ENCODE results near the gene KLF12.

Gene KLF12

DNA sequence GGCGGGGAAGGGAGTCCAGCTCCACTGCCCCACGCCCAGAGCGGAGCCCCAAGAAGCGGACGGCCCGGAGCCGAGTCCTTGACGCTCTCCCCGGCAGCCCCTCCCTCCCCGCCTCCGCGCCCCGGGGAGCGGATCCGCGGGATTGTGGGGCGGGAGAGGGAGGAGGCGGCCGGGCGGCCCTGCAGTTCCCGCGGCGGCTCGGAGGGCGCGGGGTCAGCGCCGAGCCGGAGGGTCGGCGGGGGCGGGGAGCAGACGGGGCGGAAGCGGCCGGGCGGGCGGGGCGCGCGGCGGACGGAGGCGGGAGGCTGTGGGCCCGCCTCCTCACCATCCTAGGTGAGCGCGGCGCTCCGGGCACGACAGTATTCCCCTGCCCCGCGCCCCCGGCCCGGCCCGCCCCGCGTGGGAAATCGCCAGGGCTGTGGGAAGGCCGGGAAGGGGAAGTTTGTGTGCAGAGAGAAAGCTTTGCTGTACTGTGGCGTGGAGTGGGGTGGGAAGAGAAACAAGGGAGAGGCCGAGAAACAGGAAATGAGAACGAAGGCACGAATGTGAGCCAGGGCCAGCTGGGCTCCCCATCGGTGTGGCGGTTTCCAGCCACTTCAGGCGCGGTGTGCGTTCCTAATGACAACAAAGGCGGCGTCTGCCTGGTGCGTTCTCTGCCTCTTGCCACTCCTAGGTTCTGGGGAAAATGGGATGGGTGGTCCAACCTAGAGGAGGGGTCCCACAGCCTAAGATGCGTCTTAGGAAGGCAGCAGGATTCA lies 1.3 kb upstream of the KLF12 start:
- peak; percentile 68 for DNase-seq (ENCODE audit: low read depth)

DNA sequence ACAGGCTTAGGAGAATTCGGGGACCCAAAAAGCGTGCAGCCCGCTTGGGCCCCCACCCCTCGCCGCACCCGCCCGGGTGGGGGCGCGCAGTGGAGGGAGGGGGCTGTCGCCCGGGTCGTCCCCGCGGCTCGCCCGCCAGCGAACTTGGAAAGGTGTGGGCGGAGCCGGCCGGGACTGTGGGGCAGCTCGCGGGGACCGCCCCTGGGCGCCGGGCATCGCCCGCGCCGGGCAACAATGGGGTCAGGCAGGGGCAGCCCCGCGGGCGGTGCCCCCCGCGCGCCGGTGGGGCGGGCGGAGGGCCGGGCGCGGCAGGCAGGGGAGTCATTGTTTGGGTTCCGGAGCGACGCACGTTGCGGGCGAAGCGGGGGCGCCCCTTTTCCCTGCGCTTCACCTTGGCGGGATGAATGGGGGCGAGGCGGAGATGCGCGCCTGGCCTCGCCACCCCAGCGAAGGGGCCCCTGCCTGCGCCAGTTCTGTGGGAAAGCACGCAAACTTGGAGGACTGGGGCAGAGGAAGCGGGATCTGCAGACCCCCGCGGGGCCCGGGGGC lies 647 bp upstream of the KLF12 start:
- peak; percentile 21 for DNase-seq (ENCODE audit: low read depth)

GRCh38 chr13:74133657-74134201 lies 475 bp downstream of the KLF12 start:
- peak; percentile 95 for DNase-seq (ENCODE audit: low read depth)

DNA sequence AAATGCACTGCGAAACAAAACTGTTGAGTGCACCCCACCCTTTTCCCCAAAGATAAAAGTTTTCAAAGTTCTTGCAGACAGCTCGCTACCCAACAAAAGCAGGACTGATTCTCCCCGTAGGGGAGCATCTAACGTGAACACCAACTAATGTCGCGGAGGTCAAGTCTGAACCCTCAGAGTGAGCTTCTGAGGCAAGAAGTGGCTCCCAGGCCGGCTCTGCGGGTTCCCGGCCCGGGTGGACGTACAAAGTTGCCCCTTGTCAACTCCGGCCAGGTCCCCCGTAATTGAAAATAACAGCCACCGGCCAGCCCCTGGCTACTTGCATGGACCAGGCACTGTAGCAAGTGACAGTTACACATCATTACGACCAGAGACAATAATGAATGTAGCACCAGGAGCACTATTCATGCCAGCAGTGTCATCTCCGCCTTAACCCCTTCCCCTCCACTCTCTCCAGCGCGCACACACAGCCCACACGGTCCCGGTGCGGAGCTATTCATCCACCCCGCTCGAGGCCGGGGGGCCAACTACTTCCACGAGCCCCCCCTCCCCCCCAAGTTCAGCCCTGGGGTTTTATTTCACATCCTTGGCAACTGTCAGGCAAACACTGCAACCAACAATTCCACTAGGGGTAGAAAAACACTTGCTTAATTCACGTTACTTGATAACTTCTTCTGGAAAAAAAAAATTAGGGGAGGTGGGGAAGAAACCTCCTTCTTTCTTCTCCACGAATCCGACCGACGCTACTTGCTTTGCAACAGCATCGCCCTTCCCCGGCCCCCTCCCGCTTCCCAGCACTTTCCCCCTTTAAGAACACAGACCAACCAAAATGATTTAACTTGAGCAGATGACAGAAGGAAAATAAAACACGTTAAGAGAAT lies 1.2 kb downstream of the KLF12 start:
- peak; percentile 47 for DNase-seq (ENCODE audit: low read depth)

DNA sequence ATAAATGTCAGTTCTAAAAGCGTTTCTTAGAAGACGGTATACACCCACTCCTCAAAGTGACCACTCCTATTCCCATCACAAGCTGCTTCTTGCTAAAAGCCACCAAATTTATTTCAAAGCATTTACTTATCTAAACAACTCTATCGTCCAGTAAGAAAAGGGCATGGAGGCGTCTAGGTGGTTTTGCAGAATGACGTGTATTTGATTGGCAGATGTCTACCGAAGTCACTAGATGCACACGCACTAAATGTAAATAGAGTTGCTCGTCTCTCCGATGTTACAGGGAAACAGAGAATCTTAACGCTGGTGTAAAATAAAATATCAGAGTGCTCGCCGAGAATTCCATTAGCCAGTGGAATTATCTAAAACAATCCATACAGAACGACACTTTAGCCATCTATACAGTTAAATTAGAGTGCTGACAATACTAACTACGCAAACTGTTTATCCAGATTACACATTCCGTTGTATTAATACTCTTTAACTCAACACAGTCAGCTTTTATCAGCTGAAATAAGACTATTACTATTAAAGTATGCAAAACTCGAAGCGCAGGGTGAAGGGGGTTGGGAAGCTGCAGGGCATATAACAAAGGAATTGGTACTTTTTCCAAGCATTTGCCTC lies 1.9 kb downstream of the KLF12 start:
- no peak for DNase-seq (ENCODE audit: low read depth)

DNA sequence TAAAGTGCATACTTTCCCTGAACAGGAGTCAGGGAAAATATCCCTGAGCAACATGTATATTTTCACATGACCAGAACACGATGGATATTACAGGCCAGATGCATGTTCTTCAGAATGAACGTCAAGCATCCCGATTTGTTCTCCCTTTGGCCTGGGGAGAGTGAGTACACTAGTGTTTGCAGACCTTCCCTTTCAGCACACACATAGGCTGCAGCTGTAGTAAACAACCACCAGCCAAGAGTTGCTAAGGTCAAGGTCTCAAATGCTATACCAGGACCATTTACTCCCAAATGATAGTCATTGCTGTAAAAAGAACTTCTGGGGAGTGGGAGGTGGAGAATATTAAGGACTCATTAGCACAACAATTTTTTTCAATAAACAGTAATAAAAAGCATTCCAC lies 3.0 kb downstream of the KLF12 start:
- DNase-seq (ENCODE audit: low read depth): no peak

DNA sequence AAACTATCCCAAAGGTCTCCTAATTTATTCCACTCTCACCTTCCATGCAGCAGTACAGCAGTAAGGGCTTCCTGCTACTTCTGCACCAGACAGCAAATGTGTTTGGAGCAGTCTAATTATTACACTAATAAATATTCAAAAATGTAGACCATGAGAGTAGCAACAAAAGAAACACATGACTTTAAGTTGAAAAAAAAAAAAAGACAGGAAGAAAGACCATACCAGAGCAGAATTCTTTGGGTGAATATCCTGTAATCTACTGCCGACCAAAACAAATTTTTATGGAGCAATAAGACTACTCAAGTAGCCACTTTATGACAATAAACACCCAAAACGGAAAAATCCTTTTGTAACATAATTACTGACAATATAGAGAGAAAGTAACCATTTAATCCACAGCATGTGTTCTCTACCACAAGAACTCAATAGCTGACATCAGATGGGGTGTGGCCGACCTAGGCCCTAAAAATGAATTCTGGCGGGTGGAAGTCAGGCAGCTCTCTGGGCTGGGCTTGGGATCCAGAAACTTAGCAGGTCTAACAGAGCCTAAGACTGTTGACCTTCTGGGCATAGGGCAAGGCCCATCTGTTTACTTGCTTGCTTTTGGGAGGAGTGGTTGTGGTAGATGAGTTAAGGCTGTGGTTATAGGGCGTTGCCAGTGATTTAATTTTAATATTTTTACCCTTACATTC lies 4.6 kb downstream of the KLF12 start:
- peak; percentile 80 for DNase-seq (ENCODE audit: low read depth)

GRCh38 chr13:74128156-74128767 lies 5.9 kb downstream of the KLF12 start:
- DNase-seq (ENCODE audit: low read depth): no peak

DNA sequence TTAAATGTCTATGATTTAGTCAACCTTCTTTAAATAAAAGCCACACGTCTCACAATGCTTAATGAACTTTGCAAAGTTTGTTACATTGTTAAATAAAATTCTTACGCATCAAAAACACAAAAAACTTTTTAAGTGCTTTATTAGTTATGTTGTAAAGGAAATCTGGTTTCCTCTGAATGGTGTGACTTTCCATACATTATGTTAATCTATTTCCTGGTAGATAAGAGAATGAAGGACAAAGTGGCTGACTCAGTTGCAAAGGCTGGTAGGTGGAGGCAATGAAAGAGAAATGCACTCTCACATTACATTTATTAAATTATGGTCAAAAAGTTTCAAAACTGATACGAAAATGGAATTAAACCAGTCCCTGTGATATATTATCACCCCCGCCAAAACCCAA lies 15.9 kb downstream of the KLF12 start:
- no peak for DNase-seq (ENCODE audit: low read depth)

DNA sequence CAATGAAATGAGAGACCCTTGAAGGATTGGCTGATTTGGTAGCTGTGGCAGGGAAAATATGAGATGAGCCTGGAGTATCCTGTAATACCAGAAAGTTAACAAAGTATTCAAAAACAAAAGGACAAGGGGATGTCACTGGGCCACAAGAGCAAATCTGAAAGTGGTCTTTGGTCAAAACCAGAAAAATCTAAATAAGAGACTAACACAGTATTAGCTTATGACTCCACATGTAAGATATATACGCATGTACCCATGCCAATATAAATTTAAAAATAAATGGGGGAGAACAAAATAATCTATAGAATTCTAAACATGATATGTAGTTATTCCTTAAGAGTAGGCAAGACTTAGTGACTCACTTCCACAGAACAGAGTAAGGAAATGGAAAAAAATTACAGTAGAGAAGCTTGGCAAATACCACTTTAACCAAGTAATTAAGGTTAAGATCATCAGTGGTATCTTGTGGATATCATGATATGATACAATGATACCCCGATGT lies 16.9 kb downstream of the KLF12 start:
- no peak for DNase-seq (ENCODE audit: low read depth)

DNA sequence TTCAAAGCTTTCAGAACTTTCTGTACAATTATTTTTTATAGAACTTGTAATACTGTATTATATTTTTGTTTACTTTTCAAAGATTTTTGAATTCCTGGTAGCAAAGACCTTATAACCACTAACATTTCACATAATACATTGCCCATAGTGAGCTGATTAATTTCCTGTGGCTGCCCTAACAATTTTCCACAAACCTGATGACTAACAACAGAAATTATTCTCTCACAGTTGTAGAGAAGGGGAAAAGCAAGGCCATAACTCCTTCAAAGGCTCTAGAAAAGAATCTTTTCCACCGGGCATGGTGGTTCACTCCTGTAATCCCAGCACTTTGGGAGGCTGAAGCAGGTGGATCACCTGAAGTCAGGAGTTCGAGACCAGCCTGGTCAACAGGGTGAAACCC lies 19.1 kb downstream of the KLF12 start:
- DNase-seq (ENCODE audit: low read depth): peak; percentile 69

- DNase-seq (ENCODE audit: low read depth): no peak
Measured at GRCh38 chr13:74114641-74115040, 19.6 kb downstream of the KLF12 start.

- DNase-seq (ENCODE audit: low read depth): peak; percentile 21
Measured at GRCh38 chr13:74114202-74114601, 20.0 kb downstream of the KLF12 start.

DNA sequence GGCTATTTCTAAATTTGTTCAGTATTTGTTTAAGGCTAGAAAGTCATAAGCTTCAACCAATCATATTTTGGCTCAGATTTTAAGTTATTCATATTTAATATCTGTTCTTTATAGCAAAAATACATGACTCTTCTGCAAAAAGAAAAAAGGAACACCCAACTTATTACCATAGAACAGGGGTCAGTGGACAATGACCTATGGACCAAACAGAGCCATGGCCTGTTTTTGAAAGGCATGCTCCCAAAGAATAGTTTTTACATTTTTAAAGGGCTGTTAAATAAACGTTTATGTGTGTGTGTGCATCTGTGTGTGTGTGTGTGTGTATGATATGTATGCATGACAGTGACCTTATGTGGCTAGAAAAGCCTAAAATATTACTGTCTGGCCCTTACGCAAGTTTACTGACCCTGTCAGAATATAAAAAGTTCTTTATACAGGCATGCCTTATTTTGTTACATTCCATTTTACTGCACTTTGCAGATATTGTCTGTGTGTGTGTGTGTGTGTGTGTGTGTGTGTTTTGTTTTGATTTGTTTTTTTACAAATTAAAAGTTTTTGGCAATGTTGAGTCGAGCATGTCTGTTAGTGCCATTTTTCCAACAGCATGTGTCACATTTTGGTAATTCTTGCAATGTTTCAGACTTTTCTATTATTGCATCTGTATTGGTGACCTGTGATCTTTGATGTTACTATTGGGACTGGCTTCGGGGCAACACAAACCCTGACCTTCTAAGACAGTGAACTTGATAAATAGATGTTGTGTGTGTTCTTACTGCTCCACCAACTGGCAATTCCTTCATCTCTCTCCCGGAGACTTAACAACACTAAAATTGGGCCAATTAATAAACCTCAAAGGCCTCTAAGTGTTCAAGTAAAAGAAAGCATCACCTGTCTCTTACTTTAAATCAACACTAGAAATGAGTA lies 22.0 kb downstream of the KLF12 start:
- DNase-seq (ENCODE audit: low read depth): no peak

DNA sequence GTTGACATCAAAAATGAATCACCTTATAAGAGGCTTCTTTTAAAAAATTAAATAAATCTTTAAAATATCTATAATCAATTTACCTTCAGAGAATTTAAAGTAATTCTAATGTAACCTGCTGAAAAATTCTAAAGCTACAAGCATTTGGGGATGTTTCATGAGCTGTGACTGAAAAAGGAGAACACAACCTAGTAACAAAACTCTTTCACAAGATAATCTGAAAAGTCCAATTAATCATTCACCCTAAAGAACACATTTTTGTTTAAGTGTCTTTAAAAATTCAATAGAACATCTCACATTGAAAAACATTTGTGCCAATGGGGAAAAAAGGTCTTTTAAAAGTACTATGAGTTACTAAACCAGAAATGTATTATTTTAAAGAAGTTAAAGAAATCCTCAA lies 22.8 kb downstream of the KLF12 start:
- DNase-seq (ENCODE audit: low read depth): no peak

DNA sequence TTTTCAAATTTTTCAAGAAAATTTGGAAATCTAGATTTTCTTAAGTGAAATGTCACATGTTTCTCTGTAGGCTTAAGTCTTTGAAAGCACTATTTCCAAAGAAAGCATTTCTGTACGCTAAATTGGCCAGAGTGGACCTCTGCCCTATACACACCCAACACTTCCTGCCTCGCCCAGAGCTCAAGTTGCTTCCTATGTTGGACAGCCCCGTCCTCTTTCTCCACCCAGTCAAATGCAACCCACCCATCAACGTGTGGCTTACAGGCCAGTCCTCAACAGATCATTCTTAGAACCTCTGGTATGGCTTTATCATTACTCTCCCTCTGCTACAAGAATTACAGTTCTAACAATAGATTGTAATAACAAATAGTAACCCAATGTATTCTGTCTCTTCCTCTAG lies 24.2 kb downstream of the KLF12 start:
- no peak for DNase-seq (ENCODE audit: low read depth)

- DNase-seq (ENCODE audit: low read depth): no peak
Measured at GRCh38 chr13:74107598-74107997, 26.6 kb downstream of the KLF12 start.

DNA sequence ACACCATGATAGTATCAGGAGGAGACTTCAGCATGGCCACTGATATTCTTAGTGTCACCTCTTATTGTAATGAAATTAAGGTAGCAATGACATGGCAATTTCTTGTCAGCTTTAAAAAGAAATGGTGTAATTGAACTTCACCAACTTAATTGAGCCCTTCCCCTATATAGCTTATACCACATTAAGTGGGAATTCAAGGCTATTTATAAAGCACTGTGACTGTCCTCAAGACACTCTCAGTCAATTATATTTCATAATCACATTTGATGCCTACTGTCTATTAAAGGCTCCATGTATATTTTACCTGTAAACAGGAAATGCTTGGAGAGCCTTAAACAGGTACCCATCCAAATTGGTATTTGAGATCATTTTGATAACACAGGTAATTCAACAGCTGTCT lies 28.3 kb downstream of the KLF12 start:
- no peak for DNase-seq (ENCODE audit: low read depth)

- no peak for DNase-seq (ENCODE audit: low read depth)
Measured at GRCh38 chr13:74104661-74105275, 29.4 kb downstream of the KLF12 start.
